ENCODE results near the gene GAD1. TPM values are rescaled to one million over a fixed set of nuclear protein-coding genes. Genes with fewer than 3 reads are reported as not detected.

Gene GAD1
- total and polyA plus RNA-seq, 2 donors (not counting 3 experiments of a cell fraction or from before 2014, with no cell fraction given) = 0.60 to 0.62 TPM

GRCh38 chr2:170783549-170783948, 33.1 kb upstream of the GAD1 start:
- FAIRE-seq (no peak), DNase-seq (ENCODE audit: low read depth, low spot score) (no peak)
- H3K36me3 ChIP-seq (ENCODE audit: control insufficient read depth in 2 of 2, extremely low read depth in 1 of 2, insufficient read depth in 2 of 2, low read length in 2 of 2) = no peaks in the 10 kb centered on the region
- no peaks in the 10 kb centered on the region for H3K79me2 ChIP-seq (ENCODE audit: control insufficient read depth, insufficient read depth, low read length)
- no peak overlapping the region for H3K27ac ChIP-seq (ENCODE audit: insufficient read depth, low read depth, low read length)
- intact Hi-C loops (cut with micrococcal nuclease) (no loop called here), dilution Hi-C loops (cut with MboI; ENCODE audit: extremely low pct_ligation_motif_present, low sequenced_read_pairs) (no loop called here)
- no peak overlapping the region for H3K9ac ChIP-seq (replicated peaks; ENCODE audit: extremely low read depth, insufficient read depth, low read length)
- no peaks in the 10 kb centered on the region for H4K20me1 ChIP-seq (replicated peaks; ENCODE audit: control insufficient read depth, extremely low read depth, insufficient read depth, low read length)
- ChIA-PET POLR2A (no interaction called here), CTCF (interaction anchor here (1.8 kb wide), 1 partner anchor 18 kb away, joined by 5 read pairs; no protein-coding TSS in a partner anchor)
- H3K27me3 ChIP-seq (ENCODE audit: control insufficient read depth in 2 of 2, insufficient read depth in 2 of 2, low read length in 2 of 2) = peaks cover 4 to 22% of the 10 kb centered on the region in 2 experiments
- no peaks in the 10 kb centered on the region for H3K9me1 ChIP-seq (replicated peaks; ENCODE audit: control insufficient read depth, extremely low read depth, insufficient read depth, low read length)
- H3K4me1 ChIP-seq (ENCODE audit: control insufficient read depth, extremely low read depth, insufficient read depth, low read length) = no peaks in the 10 kb centered on the region
- H2AFZ ChIP-seq (ENCODE audit: low read depth, low read length) = no peak overlapping the region
- TF ChIP-seq EZH2 (IDR thresholded peaks at IDR 0.05; ENCODE audit: borderline replicate concordance, low read depth, low read length, severe bottlenecking) = no peak
- TF ChIP-seq POLR2AphosphoS5 (IDR thresholded peaks at IDR 0.05; ENCODE audit: insufficient read depth, low read depth, low read length) = no peak
- no peak for TF ChIP-seq JUN (IDR thresholded peaks at IDR 0.05; ENCODE audit: borderline replicate concordance, insufficient read depth, insufficient read length, low read depth)
- TF ChIP-seq, protein P1, sequence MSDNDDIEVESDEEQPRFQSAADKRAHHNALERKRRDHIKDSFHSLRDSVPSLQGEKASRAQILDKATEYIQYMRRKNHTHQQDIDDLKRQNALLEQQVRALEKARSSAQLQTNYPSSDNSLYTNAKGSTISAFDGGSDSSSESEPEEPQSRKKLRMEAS (IDR thresholded peaks at IDR 0.05; ENCODE audit: insufficient read depth, insufficient read length) = no peak
- TF ChIP-seq GATA2 (IDR thresholded peaks at IDR 0.05; ENCODE audit: insufficient read depth, insufficient read length, low read depth, low read length) = no peak
- TF ChIP-seq, protein P2, sequence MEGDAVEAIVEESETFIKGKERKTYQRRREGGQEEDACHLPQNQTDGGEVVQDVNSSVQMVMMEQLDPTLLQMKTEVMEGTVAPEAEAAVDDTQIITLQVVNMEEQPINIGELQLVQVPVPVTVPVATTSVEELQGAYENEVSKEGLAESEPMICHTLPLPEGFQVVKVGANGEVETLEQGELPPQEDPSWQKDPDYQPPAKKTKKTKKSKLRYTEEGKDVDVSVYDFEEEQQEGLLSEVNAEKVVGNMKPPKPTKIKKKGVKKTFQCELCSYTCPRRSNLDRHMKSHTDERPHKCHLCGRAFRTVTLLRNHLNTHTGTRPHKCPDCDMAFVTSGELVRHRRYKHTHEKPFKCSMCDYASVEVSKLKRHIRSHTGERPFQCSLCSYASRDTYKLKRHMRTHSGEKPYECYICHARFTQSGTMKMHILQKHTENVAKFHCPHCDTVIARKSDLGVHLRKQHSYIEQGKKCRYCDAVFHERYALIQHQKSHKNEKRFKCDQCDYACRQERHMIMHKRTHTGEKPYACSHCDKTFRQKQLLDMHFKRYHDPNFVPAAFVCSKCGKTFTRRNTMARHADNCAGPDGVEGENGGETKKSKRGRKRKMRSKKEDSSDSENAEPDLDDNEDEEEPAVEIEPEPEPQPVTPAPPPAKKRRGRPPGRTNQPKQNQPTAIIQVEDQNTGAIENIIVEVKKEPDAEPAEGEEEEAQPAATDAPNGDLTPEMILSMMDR (IDR thresholded peaks at IDR 0.05; ENCODE audit: extremely low read depth in 1 of 2, insufficient read depth in 1 of 2, low read depth in 1 of 2, low read length in 2 of 2) = no peak
- no peak for TF ChIP-seq POLR2A (IDR thresholded peaks at IDR 0.05; ENCODE audit: low read depth, low read length)
- no peak overlapping the region for H3K4me3 ChIP-seq (replicated peaks in 1 of 3; ENCODE audit: insufficient read depth in 1 of 3, low read depth in 1 of 3, low read length in 3 of 3)
- H3K9me3 ChIP-seq (replicated peaks; ENCODE audit: control insufficient read depth, insufficient read depth, low read length) = no peaks in the 10 kb centered on the region
- BruUV-seq (replicated peaks) = no TSS peak
- H3K4me2 ChIP-seq (ENCODE audit: insufficient read depth, low read length) = no peak overlapping the region
